Panc1 (cell line): Measurements from ENCODE around the gene DLGAP1. TPM values are rescaled to one million over a fixed set of nuclear protein-coding genes. Genes with fewer than 3 reads are reported as not detected.

Experiments
- ATAC-seq: fragments of 200-7000 bp; cut with Tn5 transposase; 2 replicates; pipeline ENCODE4 v1.9.1; 2020; ENCODE audit warnings: mild to moderate bottlenecking, moderate library complexity
- BruUV-seq: library from RNA; stranded (reverse); fragments of 400-500 nt; replicated peaks from 2 replicates; lab custom pipeline; 2021; lab: Mats Ljungman, UMichigan
- CTCF ChIA-PET: fragments of 300-600 bp; sonication (Branson Sonifier 250); formaldehyde crosslinking; loops from one replicate; lab custom pipeline; 2022; ENCODE audit warnings: antibody characterized with exemption; lab: Charles Lee
- POLR2A ChIA-PET: fragments of 300-600 bp; sonication (Branson Sonifier 250); formaldehyde crosslinking; loops from one replicate; lab custom pipeline; 2022; ENCODE audit warnings: antibody characterized with exemption; lab: Charles Lee
- DNase-seq: peaks from one replicate; pipeline ENCODE4 v3.0.0-alpha.2; 2010; ENCODE audit warnings: low read depth, low spot score
- H3K27ac ChIP-seq: 2 replicates; pipeline ENCODE4 v1.5.1; 2011; ENCODE audit warnings: mild to moderate bottlenecking, low read length, inconsistent platforms
- H3K27me3 ChIP-seq: fragments of 200-500 bp; sonication (Bioruptor generic); 2 replicates; pipeline ENCODE4 v1.6.0; 2014; ENCODE audit warnings: low read length, inconsistent platforms; ENCODE audit not compliant: control insufficient read depth, insufficient read depth
- H3K36me3 ChIP-seq: fragments of 200-500 bp; sonication (Bioruptor generic); 2 replicates; pipeline ENCODE4 v1.5.1; 2014; ENCODE audit warnings: inconsistent platforms, mild to moderate bottlenecking, low read length, moderate library complexity; ENCODE audit not compliant: control insufficient read depth, insufficient read depth
- H3K4me1 ChIP-seq: 2 replicates; pipeline ENCODE4 v1.5.1; 2011; ENCODE audit warnings: inconsistent platforms, mild to moderate bottlenecking, low read length, moderate library complexity; ENCODE audit not compliant: control insufficient read depth, insufficient read depth
- H3K4me3 ChIP-seq, 2 experiments: 2 replicates each; pipeline ENCODE4 v1.5.1; 2011 to 2012; ENCODE audit warnings: low read depth in 2 of 2, low read length in 2 of 2, mild to moderate bottlenecking in 2 of 2, inconsistent platforms in 1 of 2, moderate library complexity in 1 of 2
- H3K9me3 ChIP-seq: fragments of 200-500 bp; sonication (Bioruptor generic); 2 replicates; pipeline ENCODE4 v1.5.1; 2014; ENCODE audit warnings: low read depth, mild to moderate bottlenecking, inconsistent platforms, low read length, moderate library complexity; ENCODE audit not compliant: control insufficient read depth, insufficient read depth
- CTCF ChIP-seq: fragments of 450-650 bp; IDR thresholded peaks from 2 replicates; pipeline ENCODE4 v1.5.1; 2017; ENCODE audit warnings: mild to moderate bottlenecking
- POLR2AphosphoS5 ChIP-seq: IDR thresholded peaks from 2 replicates; pipeline ENCODE4 v1.6.1; 2012; ENCODE audit warnings: mild to moderate bottlenecking, low read depth, low read length, moderate library complexity
- REST ChIP-seq, 2 experiments: IDR thresholded peaks; 2 replicates each; pipeline ENCODE4 v1.6.1; 2011 to 2012; ENCODE audit warnings: low read depth in 2 of 2, control low read depth in 1 of 2, low read length in 1 of 2, mild to moderate bottlenecking in 1 of 2, moderate library complexity in 1 of 2; ENCODE audit not compliant: insufficient read depth in 1 of 2
- SIN3A ChIP-seq: IDR thresholded peaks from 2 replicates; pipeline ENCODE4 v1.6.1; 2012; ENCODE audit warnings: low read depth, mild to moderate bottlenecking, low read length, moderate library complexity, borderline replicate concordance; ENCODE audit not compliant: insufficient read depth
- TCF7L2 ChIP-seq: IDR thresholded peaks from 2 replicates; pipeline ENCODE4 v1.6.1; 2011; ENCODE audit warnings: mild to moderate bottlenecking, low read depth, low read length, inconsistent platforms
- in situ Hi-C: cut with HindIII; loops from 2 replicates; pipeline ENCODE4 v1.10.0; 2016; ENCODE audit warnings: low sequenced_read_pairs, low pct_unique_long_range_greater_than_20kb
- intact Hi-C: fragments of 100-400 bp; cut with micrococcal nuclease; formaldehyde crosslinking; loops from one replicate; pipeline ENCODE4 v1.10.0; 2022; ENCODE audit not compliant: unreplicated experiment
- total RNA-seq: library from RNA; stranded (reverse); gene quantifications from one replicate; pipeline ENCODE4 v1.2.1, GENCODE V29; 2021; ENCODE audit not compliant: unreplicated experiment

The DLGAP1 gene
- total RNA-seq, 1 experiment from 2014 or later: 1.8 TPM

GRCh38 chr18:3914833-3915610 lies 540.1 kb downstream of the DLGAP1 start:
- CTCF ChIA-PET: interaction anchor here (0.6 kb wide), 1 partner anchor 210 kb away, joined by 6 read pairs; no protein-coding TSS in a partner anchor
- H3K9me3 ChIP-seq: no peaks in the 10 kb centered on the region
- H3K27ac ChIP-seq: no peak overlapping the region
- H3K4me3 ChIP-seq: no peak overlapping the region
- POLR2A ChIA-PET: no interaction called here
- no TSS peak for BruUV-seq
- TF ChIP-seq REST (IDR thresholded peaks at IDR 0.05; ENCODE audit: insufficient read depth in 1 of 2, low read depth in 2 of 2, low read length in 1 of 2) (no peak), POLR2AphosphoS5 (no peak), SIN3A (no peak), CTCF (no peak), TCF7L2 (no peak)
- intact Hi-C loops (no loop called here), in situ Hi-C loops (no loop called here)
- no peaks in the 10 kb centered on the region for H3K36me3 ChIP-seq
- ATAC-seq (no peak), DNase-seq (no peak)
- no peaks in the 10 kb centered on the region for H3K4me1 ChIP-seq
- H3K27me3 ChIP-seq: no peaks in the 10 kb centered on the region; the same call in 1 of the 2 replicates

DNA sequence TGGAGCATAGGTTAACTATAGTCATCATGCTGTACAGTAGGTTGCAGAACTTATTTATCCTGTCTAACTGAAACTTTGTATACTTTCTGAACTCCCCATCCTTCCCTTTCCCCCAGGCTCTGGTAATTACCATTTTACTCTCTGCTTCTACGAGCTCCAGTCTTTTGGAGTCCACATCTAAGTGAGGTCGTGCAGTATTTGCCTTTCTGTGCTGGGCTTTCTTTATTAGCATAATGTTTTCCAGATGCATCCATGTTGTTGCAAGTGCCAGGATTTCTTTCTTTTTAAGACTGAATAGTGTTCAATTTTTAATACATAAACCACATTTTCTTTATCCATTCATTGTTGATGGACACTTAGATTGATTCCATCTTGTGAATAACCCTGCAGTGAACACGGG lies 541.0 kb downstream of the DLGAP1 start:
- ATAC-seq: no peak
- in situ Hi-C loops: no loop called here
- no TSS peak for BruUV-seq
- no peak for DNase-seq
- H3K9me3 ChIP-seq: no peaks in the 10 kb centered on the region
- H3K4me3 ChIP-seq: no peak overlapping the region
- ChIA-PET POLR2A (no interaction called here), CTCF (interaction anchor here (0.6 kb wide), 1 partner anchor 209 kb away, joined by 6 read pairs; no protein-coding TSS in a partner anchor)
- H3K36me3 ChIP-seq: no peaks in the 10 kb centered on the region
- no peaks in the 10 kb centered on the region; the same call in 1 of the 2 replicates for H3K27me3 ChIP-seq
- no peaks in the 10 kb centered on the region for H3K4me1 ChIP-seq
- no peak overlapping the region for H3K27ac ChIP-seq
- TF ChIP-seq REST (IDR thresholded peaks at IDR 0.05; ENCODE audit: insufficient read depth in 1 of 2, low read depth in 2 of 2, low read length in 1 of 2): no peak
- TF ChIP-seq POLR2AphosphoS5: no peak
- TF ChIP-seq TCF7L2: no peak
- no peak for TF ChIP-seq SIN3A
- TF ChIP-seq CTCF: no peak
- intact Hi-C loops: no loop called here
